Breast epithelium (tissue), 4 donors: Measurements from ENCODE around the gene SPIN1. TPM values are rescaled to one million over a fixed set of nuclear protein-coding genes. Genes with fewer than 3 reads are reported as not detected.

Experiments used
- DNase-seq, 2 donors: peaks; one replicate each; pipeline ENCODE4 v3.0.0-alpha.2; 2019; ENCODE audit warnings: low spot score in 2 of 2
- H3K27ac ChIP-seq, 2 donors: fragments of 200-600 bp; sonication (generic) in 1 of 2; one replicate each; pipeline ENCODE4 v1.5.1; 2016 to 2019; ENCODE audit warnings: mild to moderate bottlenecking in 1 of 2
- H3K27me3 ChIP-seq, 2 donors: fragments of 200-600 bp; sonication (generic) in 1 of 2; one replicate each; pipeline versions ENCODE4 v1.5.1 to v1.6.0; 2017 to 2019; ENCODE audit warnings: control low read depth in 1 of 2, mild to moderate bottlenecking in 1 of 2
- H3K36me3 ChIP-seq: fragments of 200-600 bp; one replicate; pipeline ENCODE4 v1.5.1; 2019
- H3K4me1 ChIP-seq, 2 donors: fragments of 200-600 bp; sonication (generic); one replicate each; pipeline ENCODE4 v1.5.1; 2016 to 2019; ENCODE audit warnings: control low read depth in 1 of 2
- H3K4me3 ChIP-seq, 3 donors: fragments of 200-600 bp; sonication (generic); 1 replicate in 2 of 3; 2 replicates in 1 of 3; pipeline ENCODE4 v1.5.1; 2016 to 2019; ENCODE audit warnings: mild to moderate bottlenecking in 3 of 3, moderate library complexity in 2 of 3
- H3K9me3 ChIP-seq, 2 donors: fragments of 200-600 bp; sonication (generic) in 1 of 2; one replicate each; pipeline ENCODE4 v1.5.1; 2016 to 2019; ENCODE audit warnings: control low read depth in 1 of 2
- POLR2A ChIP-seq: fragments of 450-650 bp; IDR thresholded peaks from one replicate; pipeline ENCODE4 v1.6.1; 2016; ENCODE audit warnings: antibody characterized with exemption, mild to moderate bottlenecking, moderate library complexity
- POLR2AphosphoS5 ChIP-seq, 3 donors: sonication (generic); formaldehyde crosslinking; IDR thresholded peaks; one replicate each; pipeline ENCODE4 v1.6.1; 2017; ENCODE audit warnings: antibody characterized with exemption in 3 of 3
- intact Hi-C: fragments of 100-400 bp; cut with DNase I; formaldehyde crosslinking; loops from one replicate; pipeline ENCODE4 v1.15.1; 2023; ENCODE audit warnings: low total_unique reads
- total RNA-seq, 3 donors: library from RNA; depleted of rRNA; stranded (reverse); fragments of >200 nt; gene quantifications; one replicate each; pipeline ENCODE4 v1.1.0, GENCODE V29; 2016
- TF ChIP-seq, protein P1 (sequence below), 3 donors: fragments of 450-650 bp; IDR thresholded peaks; one replicate each; pipeline ENCODE4 v1.5.1; 2016 to 2017; ENCODE audit warnings: antibody characterized with exemption in 3 of 3, mild to moderate bottlenecking in 3 of 3, moderate library complexity in 3 of 3

Gene SPIN1
- total RNA-seq, 3 donors from 2014 or later, result 71.8 to 125 (median 103) TPM

DNA sequence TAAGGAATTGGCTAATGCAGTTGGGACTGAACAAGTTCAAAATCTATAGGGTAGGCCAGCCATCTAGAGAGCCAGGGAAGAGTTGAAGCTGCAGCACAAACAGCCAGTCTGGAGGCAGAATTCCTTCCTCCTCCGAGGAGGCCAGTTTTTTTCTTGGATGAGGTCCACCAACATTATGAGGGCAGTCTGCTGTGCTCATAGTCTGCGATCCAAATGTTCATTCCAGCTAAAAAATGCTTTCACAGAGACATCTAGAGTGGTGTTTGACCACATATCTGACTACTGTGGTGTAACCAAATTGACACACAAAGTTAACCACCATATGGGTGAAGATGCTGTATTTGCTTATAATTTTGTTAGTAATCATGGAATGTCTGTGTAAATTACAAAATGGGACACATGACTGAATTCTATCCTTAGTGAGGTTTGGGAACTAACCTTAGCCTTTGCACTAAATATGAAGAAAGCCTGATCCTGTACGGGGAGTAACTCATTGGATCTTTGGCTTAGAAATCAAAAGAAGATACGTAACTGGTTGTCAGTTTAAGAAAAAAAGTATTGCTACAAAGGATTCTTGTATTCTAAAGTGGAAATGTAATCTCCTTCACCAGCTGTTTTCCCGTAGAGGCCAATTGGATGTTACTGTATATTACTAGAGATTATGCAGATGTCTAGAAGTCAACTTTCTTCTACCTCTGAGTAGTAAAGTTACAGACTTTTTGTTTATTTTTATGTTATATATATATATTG is 70.6 kb downstream of the SPIN1 start:
- Histone ChIP-seq H3K4me3 (no peak overlapping the region), H3K27ac (no peak overlapping the region), H3K9me3 (no peaks in the 10 kb centered on the region), H3K27me3 (no peaks in the 10 kb centered on the region), H3K36me3 (no peaks in the 10 kb centered on the region), H3K4me1 (no peaks in the 10 kb centered on the region)
- TF ChIP-seq, protein P1, sequence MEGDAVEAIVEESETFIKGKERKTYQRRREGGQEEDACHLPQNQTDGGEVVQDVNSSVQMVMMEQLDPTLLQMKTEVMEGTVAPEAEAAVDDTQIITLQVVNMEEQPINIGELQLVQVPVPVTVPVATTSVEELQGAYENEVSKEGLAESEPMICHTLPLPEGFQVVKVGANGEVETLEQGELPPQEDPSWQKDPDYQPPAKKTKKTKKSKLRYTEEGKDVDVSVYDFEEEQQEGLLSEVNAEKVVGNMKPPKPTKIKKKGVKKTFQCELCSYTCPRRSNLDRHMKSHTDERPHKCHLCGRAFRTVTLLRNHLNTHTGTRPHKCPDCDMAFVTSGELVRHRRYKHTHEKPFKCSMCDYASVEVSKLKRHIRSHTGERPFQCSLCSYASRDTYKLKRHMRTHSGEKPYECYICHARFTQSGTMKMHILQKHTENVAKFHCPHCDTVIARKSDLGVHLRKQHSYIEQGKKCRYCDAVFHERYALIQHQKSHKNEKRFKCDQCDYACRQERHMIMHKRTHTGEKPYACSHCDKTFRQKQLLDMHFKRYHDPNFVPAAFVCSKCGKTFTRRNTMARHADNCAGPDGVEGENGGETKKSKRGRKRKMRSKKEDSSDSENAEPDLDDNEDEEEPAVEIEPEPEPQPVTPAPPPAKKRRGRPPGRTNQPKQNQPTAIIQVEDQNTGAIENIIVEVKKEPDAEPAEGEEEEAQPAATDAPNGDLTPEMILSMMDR (IDR thresholded peaks at IDR 0.05), result no peak
- no peak for TF ChIP-seq POLR2A
- TF ChIP-seq POLR2AphosphoS5 (IDR thresholded peaks at IDR 0.05), result no peak
- DNase-seq, result no peak
- intact Hi-C loops, result no loop called here

DNA sequence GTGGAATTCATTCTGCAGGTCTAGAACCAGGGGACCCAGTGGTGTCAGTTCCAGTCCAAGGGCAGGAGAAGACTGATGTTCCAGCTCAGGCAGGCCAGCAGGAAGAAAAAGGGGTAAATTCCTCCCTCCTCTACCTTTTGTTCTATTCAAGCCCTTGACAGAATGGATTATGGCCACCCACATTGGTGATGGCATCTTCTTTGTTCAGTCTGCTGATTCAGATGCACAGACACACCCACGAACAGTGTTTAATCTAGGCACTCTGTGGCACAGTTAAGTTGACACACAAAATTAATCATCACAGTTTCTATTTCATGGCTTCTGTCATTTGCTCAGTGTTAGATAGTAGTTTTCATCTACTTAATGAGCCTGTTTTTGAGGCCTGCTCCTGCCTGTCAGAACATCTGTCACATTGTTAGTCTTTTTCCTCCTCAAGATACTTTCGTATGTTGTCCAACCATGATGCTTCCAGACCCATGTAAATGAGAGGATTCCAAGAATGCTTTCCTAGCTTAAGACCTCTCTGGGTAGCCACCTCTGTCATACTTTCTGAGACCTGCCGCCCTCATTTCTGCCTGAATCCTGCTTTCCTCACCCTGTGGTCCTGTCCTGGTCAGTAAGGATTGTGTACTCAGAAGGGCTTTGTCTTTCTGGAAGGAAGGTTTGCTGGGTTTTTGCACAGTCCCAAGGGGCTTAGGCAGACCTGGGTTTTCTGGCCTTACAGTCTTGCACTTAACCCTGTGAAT is 72.5 kb downstream of the SPIN1 start:
- Histone ChIP-seq H3K27ac (no peak overlapping the region), H3K9me3 (no peaks in the 10 kb centered on the region), H3K4me1 (no peaks in the 10 kb centered on the region), H3K36me3 (no peaks in the 10 kb centered on the region), H3K27me3 (no peaks in the 10 kb centered on the region), H3K4me3 (no peak overlapping the region)
- TF ChIP-seq, protein P1 (IDR thresholded peaks at IDR 0.05), result no peak
- DNase-seq, result no peak
- intact Hi-C loops, result no loop called here

DNA sequence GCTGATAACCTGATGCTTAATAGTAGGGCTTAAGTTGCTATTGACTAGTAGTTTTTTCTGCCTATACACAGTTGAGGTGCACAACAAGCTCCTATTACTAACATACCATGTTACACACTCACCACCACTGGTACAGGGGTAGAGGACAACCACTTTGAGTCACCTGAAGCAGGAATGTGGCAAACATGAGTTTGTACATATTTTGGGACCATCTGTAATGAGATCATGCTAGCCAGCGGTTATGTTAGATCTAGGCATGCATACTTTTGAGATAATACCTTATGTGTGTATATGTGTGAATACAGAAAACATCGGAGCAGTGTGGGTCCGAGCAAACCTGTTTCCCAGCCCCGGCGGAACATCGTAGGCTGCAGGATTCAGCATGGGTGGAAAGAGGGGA is 73.9 kb downstream of the SPIN1 start:
- intact Hi-C loops, result no loop called here
- no peaks in the 10 kb centered on the region for H3K36me3 ChIP-seq
- TF ChIP-seq POLR2A (no peak), POLR2AphosphoS5 (IDR thresholded peaks at IDR 0.05) (no peak)
- TF ChIP-seq, protein P1 (IDR thresholded peaks at IDR 0.05), result no peak
- no peak overlapping the region for H3K27ac ChIP-seq
- no peak overlapping the region for H3K4me3 ChIP-seq
- H3K9me3 ChIP-seq, result no peaks in the 10 kb centered on the region
- DNase-seq, result no peak
- no peaks in the 10 kb centered on the region for H3K4me1 ChIP-seq
- no peaks in the 10 kb centered on the region for H3K27me3 ChIP-seq

DNA sequence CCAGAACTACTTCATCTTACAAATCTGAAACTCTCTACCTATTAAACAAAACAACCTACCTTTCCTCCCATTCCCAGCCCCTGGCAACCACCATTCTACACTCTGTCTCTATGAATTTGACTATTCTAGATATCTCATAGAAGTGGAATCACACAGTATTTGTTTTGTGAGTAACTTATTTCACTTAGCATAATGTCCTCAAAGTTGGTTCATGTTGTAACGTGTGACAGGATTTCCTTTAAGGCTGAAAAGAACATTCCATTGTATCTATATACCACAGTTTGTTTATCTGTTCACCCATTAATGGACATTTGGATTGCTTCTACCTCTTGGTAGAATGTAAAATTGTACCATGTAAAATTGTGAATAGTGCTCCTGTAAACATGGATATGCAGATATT is 76.6 kb downstream of the SPIN1 start:
- intact Hi-C loops, result no loop called here
- no peak for TF ChIP-seq POLR2A
- no peak for TF ChIP-seq POLR2AphosphoS5 (IDR thresholded peaks at IDR 0.05)
- TF ChIP-seq, protein P1 (IDR thresholded peaks at IDR 0.05), result no peak

DNA sequence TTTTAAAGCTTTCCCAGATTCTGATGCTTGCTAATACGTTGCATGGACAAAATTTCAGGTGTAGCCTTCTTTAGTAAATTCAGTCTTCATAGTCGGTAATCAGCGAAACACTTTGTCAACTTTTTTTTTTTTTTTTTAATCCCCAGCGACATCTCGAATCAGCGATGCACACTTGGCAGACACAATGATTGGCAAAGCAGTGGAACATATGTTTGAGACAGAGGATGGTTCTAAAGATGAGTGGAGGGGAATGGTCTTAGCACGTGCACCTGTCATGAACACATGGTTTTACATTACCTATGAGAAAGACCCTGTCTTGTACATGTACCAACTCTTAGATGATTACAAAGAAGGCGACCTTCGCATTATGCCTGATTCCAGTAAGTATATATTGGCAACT is 80.0 kb downstream of the SPIN1 start:
- intact Hi-C loops, result no loop called here
- DNase-seq, result no peak
- Histone ChIP-seq H3K27me3 (no peaks in the 10 kb centered on the region), H3K27ac (no peak overlapping the region), H3K4me1 (no peaks in the 10 kb centered on the region), H3K9me3 (no peaks in the 10 kb centered on the region), H3K36me3 (no peaks in the 10 kb centered on the region), H3K4me3 (no peak overlapping the region)
- TF ChIP-seq, protein P1 (IDR thresholded peaks at IDR 0.05), result no peak
- TF ChIP-seq POLR2AphosphoS5 (IDR thresholded peaks at IDR 0.05), result no peak

More for the DNA sequence above, 76.6 kb downstream of the SPIN1 start:
- H3K36me3 ChIP-seq, result no peaks in the 10 kb centered on the region
- H3K4me1 ChIP-seq, result no peaks in the 10 kb centered on the region
- no peak for DNase-seq
- no peak overlapping the region for H3K4me3 ChIP-seq
- no peak overlapping the region for H3K27ac ChIP-seq
- no peaks in the 10 kb centered on the region for H3K9me3 ChIP-seq
- no peaks in the 10 kb centered on the region for H3K27me3 ChIP-seq
